ENCODE measurements around the gene RAD51B.

GRCh38 chr14:68627050-68627867 lies 807.7 kb downstream of the RAD51B start:
- no peak for TF ChIP-seq ZBTB17 (tag by site-specific recombination; IDR thresholded peaks at IDR 0.05)
- TF ChIP-seq ZNF221 (tag by site-specific recombination; IDR thresholded peaks at IDR 0.05; ENCODE audit: borderline replicate concordance): no peak
- no peak for TF ChIP-seq MYNN (tag by site-specific recombination; IDR thresholded peaks at IDR 0.05; ENCODE audit: borderline replicate concordance)
- TF ChIP-seq ZNF561 (tag by site-specific recombination; IDR thresholded peaks at IDR 0.05; ENCODE audit: borderline replicate concordance): no peak
- TF ChIP-seq CTCF (tag by site-specific recombination; IDR thresholded peaks at IDR 0.05): no peak
- TF ChIP-seq RBAK (tag by site-specific recombination; IDR thresholded peaks at IDR 0.05): no peak
- TF ChIP-seq PRDM1 (tag by site-specific recombination; IDR thresholded peaks at IDR 0.05): no peak
- TF ChIP-seq ZNF692 (tag by site-specific recombination; IDR thresholded peaks at IDR 0.05): no peak
- TF ChIP-seq KLF17 (tag by site-specific recombination; IDR thresholded peaks at IDR 0.05): no peak
- no peak for TF ChIP-seq ZNF341 (tag by site-specific recombination; IDR thresholded peaks at IDR 0.05; ENCODE audit: low read depth)
- TF ChIP-seq ZNF133 (tag by site-specific recombination; IDR thresholded peaks at IDR 0.05): no peak
- TF ChIP-seq, protein P1, sequence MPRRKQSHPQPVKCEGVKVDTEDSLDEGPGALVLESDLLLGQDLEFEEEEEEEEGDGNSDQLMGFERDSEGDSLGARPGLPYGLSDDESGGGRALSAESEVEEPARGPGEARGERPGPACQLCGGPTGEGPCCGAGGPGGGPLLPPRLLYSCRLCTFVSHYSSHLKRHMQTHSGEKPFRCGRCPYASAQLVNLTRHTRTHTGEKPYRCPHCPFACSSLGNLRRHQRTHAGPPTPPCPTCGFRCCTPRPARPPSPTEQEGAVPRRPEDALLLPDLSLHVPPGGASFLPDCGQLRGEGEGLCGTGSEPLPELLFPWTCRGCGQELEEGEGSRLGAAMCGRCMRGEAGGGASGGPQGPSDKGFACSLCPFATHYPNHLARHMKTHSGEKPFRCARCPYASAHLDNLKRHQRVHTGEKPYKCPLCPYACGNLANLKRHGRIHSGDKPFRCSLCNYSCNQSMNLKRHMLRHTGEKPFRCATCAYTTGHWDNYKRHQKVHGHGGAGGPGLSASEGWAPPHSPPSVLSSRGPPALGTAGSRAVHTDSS (tag by site-specific recombination; IDR thresholded peaks at IDR 0.05): no peak
- TF ChIP-seq ZNF266 (tag by site-specific recombination; IDR thresholded peaks at IDR 0.05; ENCODE audit: low read depth): no peak

Data from HEK293 (cell line).